ENCODE measurements around the gene PLCH1.

The PLCH1 gene

GRCh38 chr3:155520463-155520862 is 224.4 kb downstream of the PLCH1 start:
- H3K4me3 ChIP-seq (replicated peaks in 1 of 2; ENCODE audit: low read depth in 2 of 2, low read length in 2 of 2), result no peak overlapping the region
- no peak for DNase-seq (ENCODE audit: low read depth in 2 of 2)
- no peak for TF ChIP-seq CTCF (IDR thresholded peaks at IDR 0.05; ENCODE audit: low read depth, low read length)

- no peak for DNase-seq (ENCODE audit: low read depth in 2 of 2)
- no peak for TF ChIP-seq CTCF (IDR thresholded peaks at IDR 0.05; ENCODE audit: low read depth, low read length)
- H3K4me3 ChIP-seq (replicated peaks in 1 of 2; ENCODE audit: low read depth in 2 of 2, low read length in 2 of 2), result no peak overlapping the region
Measured at GRCh38 chr3:155519078-155519477, 225.8 kb downstream of the PLCH1 start.

- peak in 1 of 2 donors; percentile 12 for DNase-seq (ENCODE audit: low read depth in 2 of 2)
- H3K4me3 ChIP-seq (replicated peaks in 1 of 2; ENCODE audit: low read depth in 2 of 2, low read length in 2 of 2), result no peak overlapping the region
- TF ChIP-seq CTCF (IDR thresholded peaks at IDR 0.05; ENCODE audit: low read depth, low read length), result no peak
Measured at GRCh38 chr3:155517903-155518302, 227.0 kb downstream of the PLCH1 start.

- no peak for DNase-seq (ENCODE audit: low read depth in 2 of 2)
- H3K4me3 ChIP-seq (replicated peaks in 1 of 2; ENCODE audit: low read depth in 2 of 2, low read length in 2 of 2), result no peak overlapping the region
- TF ChIP-seq CTCF (IDR thresholded peaks at IDR 0.05; ENCODE audit: low read depth, low read length), result no peak
Measured at GRCh38 chr3:155516439-155516838, 228.4 kb downstream of the PLCH1 start.

GRCh38 chr3:155512867-155513261 is 232.0 kb downstream of the PLCH1 start:
- H3K4me3 ChIP-seq (replicated peaks in 1 of 2; ENCODE audit: low read depth in 2 of 2, low read length in 2 of 2), result no peak overlapping the region
- no peak for DNase-seq (ENCODE audit: low read depth in 2 of 2)
- TF ChIP-seq CTCF (IDR thresholded peaks at IDR 0.05; ENCODE audit: low read depth, low read length), result no peak

- no peak for DNase-seq (ENCODE audit: low read depth in 2 of 2)
- no peak for TF ChIP-seq CTCF (IDR thresholded peaks at IDR 0.05; ENCODE audit: low read depth, low read length)
- H3K4me3 ChIP-seq (replicated peaks in 1 of 2; ENCODE audit: low read depth in 2 of 2, low read length in 2 of 2), result no peak overlapping the region
Measured at GRCh38 chr3:155512175-155512866, 232.6 kb downstream of the PLCH1 start.

- no peak overlapping the region for H3K4me3 ChIP-seq (replicated peaks in 1 of 2; ENCODE audit: low read depth in 2 of 2, low read length in 2 of 2)
- no peak for DNase-seq (ENCODE audit: low read depth in 2 of 2)
- TF ChIP-seq CTCF (IDR thresholded peaks at IDR 0.05; ENCODE audit: low read depth, low read length), result no peak
Measured at GRCh38 chr3:155504682-155505081, 240.2 kb downstream of the PLCH1 start.
